ENCODE results near the gene SLC39A6. TPM values are rescaled to one million over a fixed set of nuclear protein-coding genes. Genes with fewer than 3 reads are reported as not detected.
A peak's percentile ranks its signal among the peaks of the same experiment; 100 is the strongest.
"Not testable (repeated sequence)": the region's sequence is repeated elsewhere in the genome, so short reads cannot be mapped to it uniquely, and the experiment has no call there.

SLC39A6 gene
- total RNA-seq, 4 donors from 2014 or later, result 15.4 to 55.2 (median 43.6) TPM

DNA sequence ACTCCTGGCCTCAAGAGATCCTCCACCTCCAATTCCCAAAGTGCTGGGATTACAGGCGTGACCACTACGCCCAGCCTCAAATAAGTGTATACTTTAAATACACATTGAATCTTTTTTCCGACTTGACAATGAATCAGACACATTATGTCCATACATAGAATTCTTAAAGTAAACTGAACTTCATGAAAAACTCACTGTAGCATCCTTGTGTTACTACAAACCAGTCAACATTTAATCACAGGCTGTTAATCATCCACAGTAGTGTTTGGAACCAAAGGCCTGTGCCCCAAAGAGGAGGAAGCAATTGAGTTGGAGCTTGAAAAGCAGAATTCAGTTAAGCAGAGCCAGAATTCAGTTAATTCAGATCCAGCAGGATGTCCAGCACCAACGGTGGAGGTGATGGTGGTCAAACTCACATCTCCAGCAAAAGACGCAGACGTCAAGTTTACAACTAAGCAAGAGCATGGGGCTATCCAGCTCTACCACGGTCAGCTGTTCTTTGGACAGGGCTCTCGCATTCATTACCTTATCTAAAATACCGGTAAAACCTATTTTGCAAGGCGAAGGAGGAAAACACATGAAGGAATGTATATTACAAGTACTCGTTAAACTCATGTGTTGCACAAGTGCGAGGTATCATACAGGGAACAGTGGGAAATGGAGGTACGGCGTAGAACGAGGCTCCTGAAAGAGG, 1.2 kb downstream of the SLC39A6 start:
- peaks cover 0 to 19% (median 0%) of the 10 kb centered on the region in 3 donors for H3K36me3 ChIP-seq

DNA sequence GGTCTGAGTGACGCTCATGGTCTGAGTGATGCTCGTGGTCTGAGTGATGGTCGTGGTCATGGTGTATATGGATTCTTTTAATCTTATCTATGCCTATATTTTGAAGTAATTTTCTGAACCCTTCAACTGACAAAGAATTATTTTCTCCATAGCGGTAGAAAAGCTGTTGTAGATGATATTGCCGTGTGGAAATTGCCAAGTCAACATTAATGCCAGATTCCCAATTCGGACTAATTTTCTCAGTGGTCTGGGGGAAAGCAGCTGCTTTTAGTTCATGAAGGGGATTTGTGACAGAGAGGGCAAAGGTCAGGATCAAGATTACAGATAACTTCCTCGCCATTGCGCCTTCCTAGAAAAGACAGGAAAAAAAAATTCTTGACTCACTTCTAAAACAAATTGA, 2.5 kb downstream of the SLC39A6 start:
- H3K9me3 ChIP-seq, result no peaks in the 10 kb centered on the region
- H3K4me1 ChIP-seq, result peaks cover 12 to 38% (median 14%) of the 10 kb centered on the region in 3 donors
- no peak for DNase-seq
- no peak for TF ChIP-seq POLR2A (IDR thresholded peaks at IDR 0.05)
- TF ChIP-seq, protein P1, sequence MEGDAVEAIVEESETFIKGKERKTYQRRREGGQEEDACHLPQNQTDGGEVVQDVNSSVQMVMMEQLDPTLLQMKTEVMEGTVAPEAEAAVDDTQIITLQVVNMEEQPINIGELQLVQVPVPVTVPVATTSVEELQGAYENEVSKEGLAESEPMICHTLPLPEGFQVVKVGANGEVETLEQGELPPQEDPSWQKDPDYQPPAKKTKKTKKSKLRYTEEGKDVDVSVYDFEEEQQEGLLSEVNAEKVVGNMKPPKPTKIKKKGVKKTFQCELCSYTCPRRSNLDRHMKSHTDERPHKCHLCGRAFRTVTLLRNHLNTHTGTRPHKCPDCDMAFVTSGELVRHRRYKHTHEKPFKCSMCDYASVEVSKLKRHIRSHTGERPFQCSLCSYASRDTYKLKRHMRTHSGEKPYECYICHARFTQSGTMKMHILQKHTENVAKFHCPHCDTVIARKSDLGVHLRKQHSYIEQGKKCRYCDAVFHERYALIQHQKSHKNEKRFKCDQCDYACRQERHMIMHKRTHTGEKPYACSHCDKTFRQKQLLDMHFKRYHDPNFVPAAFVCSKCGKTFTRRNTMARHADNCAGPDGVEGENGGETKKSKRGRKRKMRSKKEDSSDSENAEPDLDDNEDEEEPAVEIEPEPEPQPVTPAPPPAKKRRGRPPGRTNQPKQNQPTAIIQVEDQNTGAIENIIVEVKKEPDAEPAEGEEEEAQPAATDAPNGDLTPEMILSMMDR (IDR thresholded peaks at IDR 0.05), result no peak
- no peaks in the 10 kb centered on the region for H3K27me3 ChIP-seq
- H3K36me3 ChIP-seq, result peaks cover 0 to 32% (median 0%) of the 10 kb centered on the region in 3 donors
- no peak overlapping the region for H3K27ac ChIP-seq
- intact Hi-C loops (cut with DNase I), result no loop called here
- 89 to 96% methylated on average over 8 of the region's 8 CpGs for WGBS, 2 donors
- no peak overlapping the region for H3K4me3 ChIP-seq

More for the DNA sequence above, 1.2 kb downstream of the SLC39A6 start:
- H3K4me1 ChIP-seq, result peaks cover 12 to 51% (median 14%) of the 10 kb centered on the region in 3 donors
- H3K4me3 ChIP-seq, result peak overlapping the region; percentile 67 to 98 (median 86)
- H3K27ac ChIP-seq, result peak overlapping the region in 3 of 4 donors; percentile 18 to 100 (median 99)
- H3K27me3 ChIP-seq, result no peaks in the 10 kb centered on the region
- TF ChIP-seq POLR2A (IDR thresholded peaks at IDR 0.05), result no peak
- TF ChIP-seq, protein P1 (IDR thresholded peaks at IDR 0.05), result no peak
- no peaks in the 10 kb centered on the region for H3K9me3 ChIP-seq
- intact Hi-C loops (cut with DNase I), result no loop called here
- no peak for DNase-seq
- 31 to 32% methylated on average over 15 of the region's 15 CpGs for WGBS, 2 donors

- Histone ChIP-seq H3K4me1 (peaks cover 4 to 23% (median 7%) of the 10 kb centered on the region in 3 donors), H3K27me3 (no peaks in the 10 kb centered on the region), H3K27ac (no peak overlapping the region), H3K9me3 (no peaks in the 10 kb centered on the region), H3K4me3 (no peak overlapping the region), H3K36me3 (peaks cover 0 to 50% (median 0%) of the 10 kb centered on the region in 3 donors)
- intact Hi-C loops (cut with DNase I), result no loop called here
- WGBS, 2 donors, result 47 to 64% methylated on average over 4 of the region's 4 CpGs
- no peak for TF ChIP-seq POLR2A (IDR thresholded peaks at IDR 0.05)
- TF ChIP-seq, protein P1 (IDR thresholded peaks at IDR 0.05), result no peak
- DNase-seq, result no peak
Observed at GRCh38 chr18:36124841-36125240, 4.3 kb downstream of the SLC39A6 start.

DNA sequence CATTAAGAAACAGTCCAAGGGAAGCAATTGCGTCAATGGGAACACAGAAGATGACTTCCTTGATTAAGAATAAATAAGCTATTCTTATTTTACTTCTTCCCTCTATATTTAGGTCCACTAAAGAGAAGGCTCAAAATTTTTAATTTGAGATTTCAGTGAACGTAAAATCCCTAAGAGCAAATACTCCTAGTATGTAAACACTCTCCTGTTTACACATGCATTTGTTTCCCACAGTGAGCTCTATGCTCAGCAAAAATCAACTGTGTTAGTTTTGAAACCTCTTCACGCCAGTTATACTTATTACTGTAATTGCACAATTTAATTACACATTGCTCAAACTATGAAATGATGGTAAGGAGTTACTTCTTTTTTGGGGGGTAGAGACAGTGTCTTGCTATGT, 8.8 kb downstream of the SLC39A6 start:
- no peak overlapping the region for H3K4me3 ChIP-seq
- 87 to 90% methylated on average over 3 of the region's 3 CpGs for WGBS, 2 donors
- TF ChIP-seq, protein P1 (IDR thresholded peaks at IDR 0.05), result no peak
- TF ChIP-seq POLR2A (IDR thresholded peaks at IDR 0.05), result no peak
- peaks cover 0 to 78% (median 0%) of the 10 kb centered on the region in 3 donors for H3K36me3 ChIP-seq
- H3K27ac ChIP-seq, result no peak overlapping the region
- intact Hi-C loops (cut with DNase I), result no loop called here
- DNase-seq, result no peak
- H3K27me3 ChIP-seq, result no peaks in the 10 kb centered on the region
- H3K4me1 ChIP-seq, result no peaks in the 10 kb centered on the region
- H3K9me3 ChIP-seq, result no peaks in the 10 kb centered on the region

DNA sequence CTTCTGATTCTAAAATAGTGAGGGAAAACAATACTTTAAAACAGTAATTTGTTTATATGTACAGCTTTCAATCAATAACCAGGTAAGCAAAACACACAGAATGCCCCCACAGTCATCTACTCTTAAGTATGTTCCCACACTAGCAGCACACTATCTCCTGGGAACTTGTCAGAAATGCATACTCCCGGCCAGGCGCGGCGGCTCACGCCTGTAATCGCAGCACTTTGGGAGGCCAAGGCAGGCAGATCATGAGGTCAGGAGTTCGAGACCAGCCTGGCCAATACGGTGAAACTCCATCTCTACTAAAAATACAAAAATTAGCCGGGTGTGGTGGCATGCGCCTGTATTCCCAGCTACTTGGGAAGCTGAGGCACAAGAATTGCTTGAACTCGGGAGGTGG, 12.4 kb downstream of the SLC39A6 start:
- H3K27me3 ChIP-seq; H3K4me1 ChIP-seq; H3K27ac ChIP-seq; intact Hi-C loops (cut with DNase I); H3K9me3 ChIP-seq; DNase-seq; H3K4me3 ChIP-seq: not testable (repeated sequence)
- 94 to 100% methylated on average over 2 to 11 of the region's 11 CpGs for WGBS, 2 donors
- H3K36me3 ChIP-seq, result peaks cover 0 to 82% (median 12%) of the 10 kb centered on the region in 3 donors

Data from esophagus squamous epithelium (tissue), 5 donors.